HepG2 (cell line): Measurements from ENCODE around the gene DAPK3. TPM values are rescaled to one million over a fixed set of nuclear protein-coding genes. Genes with fewer than 3 reads are reported as not detected.

ENCODE experiments used
- CENPBD1 ChIP-seq: sonication (generic); formaldehyde crosslinking; IDR thresholded peaks from 2 replicates; pipeline ENCODE4 v1.8.0; 2022; ENCODE audit warnings: missing genetic modification reagents, low read depth, mild to moderate bottlenecking, borderline replicate concordance
- CERS6 ChIP-seq: sonication (generic); formaldehyde crosslinking; IDR thresholded peaks from 2 replicates; pipeline ENCODE4 v1.5.0; 2020; ENCODE audit warnings: missing genetic modification reagents
- MAFG ChIP-seq: sonication (generic); formaldehyde crosslinking; IDR thresholded peaks from 2 replicates; pipeline ENCODE4 v1.5.1; 2020; ENCODE audit warnings: mild to moderate bottlenecking, missing genetic modification reagents
- RAD21 ChIP-seq: fragments of 450-650 bp; formaldehyde crosslinking; IDR thresholded peaks from 2 replicates; pipeline ENCODE4 v1.5.0; 2020; ENCODE audit warnings: mild to moderate bottlenecking
- SRSF4 ChIP-seq: fragments of 200-400 bp; formaldehyde crosslinking; IDR thresholded peaks from one replicate; pipeline ENCODE4 v1.6.1; 2018; ENCODE audit warnings: mild to moderate bottlenecking, low read depth, low read length, moderate library complexity; ENCODE audit not compliant: poor library complexity, severe bottlenecking
- TBP ChIP-seq: sonication (generic); formaldehyde crosslinking; IDR thresholded peaks from 2 replicates; pipeline ENCODE4 v1.5.0; 2020; ENCODE audit warnings: missing genetic modification reagents
- ZNF318 ChIP-seq: sonication (generic); formaldehyde crosslinking; IDR thresholded peaks from 2 replicates; pipeline ENCODE4 v1.4.0; 2020; ENCODE audit warnings: mild to moderate bottlenecking, missing genetic modification reagents
- ZNF562 ChIP-seq: sonication (generic); formaldehyde crosslinking; IDR thresholded peaks from 2 replicates; pipeline ENCODE4 v1.8.0; 2022; ENCODE audit warnings: missing genetic modification reagents, borderline replicate concordance
- ZNF646 ChIP-seq: sonication (generic); formaldehyde crosslinking; IDR thresholded peaks from 2 replicates; pipeline ENCODE4 v1.9.0; 2021; ENCODE audit warnings: mild to moderate bottlenecking, missing genetic modification reagents
- ZNF761 ChIP-seq: sonication (generic); formaldehyde crosslinking; conservative IDR thresholded peaks from 2 replicates; pipeline ENCODE4 v1.4.0; 2020; ENCODE audit warnings: mild to moderate bottlenecking, missing genetic modification reagents
- polyA plus RNA-seq, 8 experiments: library from polyadenylated mRNA; depleted of rRNA in 3 of 8; stranded (reverse) in 7 of 8; unstranded in 1 of 8; fragments of >200 nt; fragmentation: Illumina TruSeq in 4 of 8; extraction: Trizol in 4 of 8; gene quantifications; 2 replicates each; pipeline versions ENCODE4 v1.2.1 to v1.2.3, GENCODE V29; 2011 to 2016; ENCODE audit warnings: low read depth in 4 of 8, missing spikeins in 1 of 8, mixed read lengths in 1 of 8; ENCODE audit not compliant: insufficient read depth in 1 of 8
- total RNA-seq, 5 experiments: library from RNA; depleted of rRNA; stranded (reverse); fragments of >200 nt; fragmentation: Illumina TruSeq; extraction: Trizol; gene quantifications; 2 replicates each; pipeline ENCODE4 v1.2.3, GENCODE V29; 2016; ENCODE audit warnings: low read depth in 1 of 5

Gene DAPK3
- total and polyA plus RNA-seq, 2 of the 13 experiments (the other 11 are each of a cell fraction or from before 2014, with no cell fraction given): 30.5 to 37.3 TPM

GRCh38 chr19:3968556-3969434 is 2.1 kb downstream of the DAPK3 start (continued):
- no peak for TF ChIP-seq ZNF318 (CRISPR knock-in tag)
- no peak for TF ChIP-seq RAD21 (CRISPR knock-in tag)
- no peak for TF ChIP-seq ZNF646 (CRISPR knock-in tag)
- no peak for TF ChIP-seq CENPBD1 (CRISPR knock-in tag)
- TF ChIP-seq MAFG (CRISPR knock-in tag): no peak
- TF ChIP-seq ZNF761 (CRISPR knock-in tag): no peak
- TF ChIP-seq TBP (CRISPR knock-in tag): no peak
- TF ChIP-seq SRSF4: no peak
- no peak for TF ChIP-seq ZNF562 (CRISPR knock-in tag)
- no peak for TF ChIP-seq CERS6 (CRISPR knock-in tag)
